HCT116 (cell line): ENCODE measurements around the gene PPDPF. TPM values are rescaled to one million over a fixed set of nuclear protein-coding genes. Genes with fewer than 3 reads are reported as not detected.
A peak's percentile ranks its signal among the peaks of the same experiment; 100 is the strongest.

Source experiments
- ATAC-seq: fragments of 200-7000 bp; cut with Tn5 transposase; 2 replicates; pipeline ENCODE4 v1.9.1; 2020; ENCODE audit warnings: mild to moderate bottlenecking, moderate library complexity
- BruUV-seq: library from RNA; stranded (reverse); fragments of 400-500 nt; replicated peaks from 2 replicates; lab custom pipeline; 2021; lab: Mats Ljungman, UMichigan
- CTCF ChIA-PET: fragments of 300-600 bp; sonication (Branson Sonifier 250); formaldehyde crosslinking; loops from one replicate; lab custom pipeline; 2021; ENCODE audit warnings: antibody characterized with exemption; lab: Charles Lee
- POLR2A ChIA-PET: fragments of 300-600, 350-600 bp; sonication (Branson Sonifier 250); formaldehyde crosslinking; loops from one replicate; lab custom pipeline; 2021; ENCODE audit warnings: antibody characterized with exemption; lab: Charles Lee
- RAD21 ChIA-PET, 2 experiments: fragments of 300-600 bp; sonication (Branson Sonifier 250); formaldehyde crosslinking; loops; one replicate each; lab custom pipeline; 2023; ENCODE audit warnings: low total read pairs in 2 of 2; ENCODE audit not compliant: uncharacterized antibody in 2 of 2, unreplicated experiment in 2 of 2, low non-redundant PET in 1 of 2; lab: Charles Lee
- DNase-seq: peaks from one replicate; pipeline ENCODE4 v3.0.0-alpha.2; 2010; ENCODE audit warnings: low read depth, low spot score
- H2AFZ ChIP-seq: fragments of 200-600 bp; shearing (Covaris generic), sonication (generic); 2 replicates; pipeline ENCODE4 v1.6.1; 2017; ENCODE audit warnings: low read depth, mixed run types, mixed read lengths, antibody characterized with exemption, low read length; ENCODE audit not compliant: poor library complexity, severe bottlenecking
- H3K27ac ChIP-seq: 2 replicates; pipeline ENCODE4 v1.5.1; 2012; ENCODE audit warnings: low read depth, low read length
- H3K27me3 ChIP-seq: fragments of 200-600 bp; sonication (generic); 2 replicates; pipeline ENCODE4 v1.6.1; 2016; ENCODE audit warnings: mixed run types, low read length, mixed read lengths; ENCODE audit not compliant: insufficient read depth
- H3K36me3 ChIP-seq, 2 experiments: fragments of 200-500 bp in 1 of 2; fragments of 200-600 bp in 1 of 2; sonication (Bioruptor generic) in 1 of 2; sonication (generic) in 1 of 2; 2 replicates each; pipeline versions ENCODE4 v1.5.1 to v1.6.1; 2014 to 2016; ENCODE audit warnings: low read length in 2 of 2, inconsistent platforms in 1 of 2, mixed read lengths in 1 of 2, mixed run types in 1 of 2; ENCODE audit not compliant: insufficient read depth in 2 of 2, control insufficient read depth in 1 of 2
- H3K4me1 ChIP-seq, 2 experiments: fragments of 200-600 bp in 1 of 2; sonication (generic) in 1 of 2; 2 replicates each; pipeline versions ENCODE4 v1.5.1 to v1.6.1; 2012 to 2017; ENCODE audit warnings: low read length in 2 of 2, inconsistent platforms in 1 of 2, mild to moderate bottlenecking in 1 of 2, mixed read lengths in 1 of 2, mixed run types in 1 of 2, moderate library complexity in 1 of 2; ENCODE audit not compliant: insufficient read depth in 2 of 2, control insufficient read depth in 1 of 2
- H3K4me2 ChIP-seq: fragments of 200-600 bp; sonication (generic); 2 replicates; pipeline ENCODE4 v1.6.1; 2017; ENCODE audit warnings: mixed run types, low read length, mixed read lengths
- H3K4me3 ChIP-seq, 2 experiments: fragments of 200-600 bp in 1 of 2; sonication (generic) in 1 of 2; replicated peaks in 1 of 2; 2 replicates each; pipeline ENCODE4 v1.5.1; 2011 to 2016; ENCODE audit warnings: low read length in 2 of 2, control low read depth in 1 of 2, low read depth in 1 of 2, mild to moderate bottlenecking in 1 of 2, mixed read lengths in 1 of 2, mixed run types in 1 of 2
- H3K79me2 ChIP-seq: fragments of 200-600 bp; sonication (generic); 2 replicates; pipeline ENCODE4 v1.6.1; 2017; ENCODE audit warnings: mild to moderate bottlenecking, mixed run types, low read length, moderate library complexity, mixed read lengths; ENCODE audit not compliant: insufficient read depth
- H3K9ac ChIP-seq: fragments of 200-600 bp; sonication (generic); 2 replicates; pipeline ENCODE4 v1.6.1; 2016; ENCODE audit warnings: low read length, mixed read lengths
- H3K9me2 ChIP-seq: fragments of 200-600 bp; sonication (generic), shearing (Covaris generic); 2 replicates; pipeline ENCODE4 v1.6.1; 2017; ENCODE audit warnings: mixed run types, mild to moderate bottlenecking, moderate library complexity; ENCODE audit not compliant: insufficient read depth
- H3K9me3 ChIP-seq, 2 experiments: fragments of 200-500 bp in 1 of 2; fragments of 200-600 bp in 1 of 2; sonication (Bioruptor generic) in 1 of 2; sonication (generic) in 1 of 2; 2 replicates each; pipeline ENCODE4 v1.6.1; 2014 to 2017; ENCODE audit warnings: low read length in 2 of 2, mixed read lengths in 2 of 2, inconsistent platforms in 1 of 2, low read depth in 1 of 2, mild to moderate bottlenecking in 1 of 2, mixed run types in 1 of 2, moderate library complexity in 1 of 2; ENCODE audit not compliant: control insufficient read depth in 1 of 2, insufficient read depth in 1 of 2
- H4K20me1 ChIP-seq: fragments of 200-600 bp; sonication (generic), shearing (Covaris generic); 2 replicates; pipeline ENCODE4 v1.6.1; 2017; ENCODE audit warnings: mixed run types, mild to moderate bottlenecking, moderate library complexity; ENCODE audit not compliant: insufficient read depth
- SP1 ChIP-seq: IDR thresholded peaks from 2 replicates; pipeline ENCODE4 v1.6.1; 2012; ENCODE audit warnings: low read depth
- ZBTB33 ChIP-seq: IDR thresholded peaks from 2 replicates; pipeline ENCODE4 v1.6.1; 2011; ENCODE audit warnings: mild to moderate bottlenecking, low read length, moderate library complexity; ENCODE audit not compliant: insufficient replicate concordance; ENCODE audit errors: extremely low read depth
- intact Hi-C: fragments of 100-400 bp; cut with micrococcal nuclease; formaldehyde crosslinking; loops from 2 replicates; pipeline ENCODE4 v1.10.0; 2022
- total RNA-seq: library from RNA; stranded (reverse); gene quantifications from one replicate; pipeline ENCODE4 v1.2.1, GENCODE V29; 2021; ENCODE audit not compliant: unreplicated experiment
- TF ChIP-seq, protein P1 (sequence below), 3 experiments: fragments of 200-600 bp in 1 of 3; sonication (generic) in 1 of 3; IDR thresholded peaks in 2 of 3; conservative IDR thresholded peaks in 1 of 3; 2 replicates each; pipeline ENCODE4 v1.5.1; 2012 to 2017; ENCODE audit warnings: low read depth in 2 of 3, low read length in 2 of 3, antibody characterized with exemption in 1 of 3, borderline replicate concordance in 1 of 3, control low read depth in 1 of 3, mild to moderate bottlenecking in 1 of 3, mixed read lengths in 1 of 3, mixed run types in 1 of 3, moderate library complexity in 1 of 3; ENCODE audit not compliant: insufficient read depth in 1 of 3

Gene PPDPF
- total RNA-seq, 1 experiment from 2014 or later: 346 TPM

DNA sequence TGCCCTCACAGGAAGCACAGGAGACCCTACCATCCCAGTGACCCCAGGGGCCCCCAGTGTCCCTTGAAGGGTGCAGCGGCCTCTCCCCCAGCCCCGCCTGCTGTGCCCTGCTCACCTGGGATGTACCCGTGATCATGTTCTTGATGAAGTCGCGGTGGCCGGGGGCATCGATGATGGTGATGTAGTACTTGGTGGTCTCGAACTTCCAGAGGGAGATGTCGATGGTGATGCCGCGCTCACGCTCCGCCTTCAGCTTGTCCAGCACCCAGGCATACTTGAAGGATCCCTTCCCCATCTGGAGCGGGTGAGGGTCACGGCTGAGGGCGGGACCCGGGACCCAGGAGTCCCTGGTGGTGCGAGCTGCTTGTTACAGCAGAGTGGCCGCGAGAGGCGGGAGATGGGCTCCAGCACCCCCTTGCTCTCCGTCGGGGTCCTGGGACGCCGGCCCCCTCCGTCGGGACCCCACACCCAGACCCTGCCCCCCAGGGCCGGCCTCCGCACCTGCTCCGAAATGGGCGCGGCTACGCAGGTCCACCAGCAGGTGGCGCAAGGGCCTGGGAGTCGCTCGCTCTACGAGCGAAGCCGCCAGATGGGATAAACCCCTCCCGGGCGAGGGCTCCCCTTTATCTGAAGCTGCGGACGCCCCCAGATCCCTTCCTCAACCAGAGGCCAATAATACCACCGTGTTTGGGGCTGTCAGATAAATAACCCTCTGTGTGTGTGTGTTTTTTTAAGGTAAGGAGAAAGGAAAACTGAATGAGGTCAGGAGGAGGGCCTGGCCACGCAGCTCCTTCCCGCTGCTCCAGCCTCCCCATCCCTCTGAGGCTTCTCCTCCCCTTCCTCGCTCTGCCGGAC lies 24.6 kb upstream of the PPDPF start:
- Histone ChIP-seq H3K79me2 (peaks cover 50% of the 10 kb centered on the region), H3K4me1 (peaks cover 17 to 32% of the 10 kb centered on the region in 2 experiments), H3K9me3 (no peaks in the 10 kb centered on the region), H3K27me3 (no peaks in the 10 kb centered on the region), H3K4me2 (peak overlapping the region; percentile 95), H4K20me1 (no peaks in the 10 kb centered on the region)
- POLR2A ChIA-PET: interaction anchor here (1.7 kb wide), 1 partner anchor 25 kb away, joined by 10 read pairs; the partner anchor contains the start of gene PPDPF
- DNase-seq: no peak
- TF ChIP-seq ZBTB33 (no peak), SP1 (no peak)
- TF ChIP-seq, protein P1, sequence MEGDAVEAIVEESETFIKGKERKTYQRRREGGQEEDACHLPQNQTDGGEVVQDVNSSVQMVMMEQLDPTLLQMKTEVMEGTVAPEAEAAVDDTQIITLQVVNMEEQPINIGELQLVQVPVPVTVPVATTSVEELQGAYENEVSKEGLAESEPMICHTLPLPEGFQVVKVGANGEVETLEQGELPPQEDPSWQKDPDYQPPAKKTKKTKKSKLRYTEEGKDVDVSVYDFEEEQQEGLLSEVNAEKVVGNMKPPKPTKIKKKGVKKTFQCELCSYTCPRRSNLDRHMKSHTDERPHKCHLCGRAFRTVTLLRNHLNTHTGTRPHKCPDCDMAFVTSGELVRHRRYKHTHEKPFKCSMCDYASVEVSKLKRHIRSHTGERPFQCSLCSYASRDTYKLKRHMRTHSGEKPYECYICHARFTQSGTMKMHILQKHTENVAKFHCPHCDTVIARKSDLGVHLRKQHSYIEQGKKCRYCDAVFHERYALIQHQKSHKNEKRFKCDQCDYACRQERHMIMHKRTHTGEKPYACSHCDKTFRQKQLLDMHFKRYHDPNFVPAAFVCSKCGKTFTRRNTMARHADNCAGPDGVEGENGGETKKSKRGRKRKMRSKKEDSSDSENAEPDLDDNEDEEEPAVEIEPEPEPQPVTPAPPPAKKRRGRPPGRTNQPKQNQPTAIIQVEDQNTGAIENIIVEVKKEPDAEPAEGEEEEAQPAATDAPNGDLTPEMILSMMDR (IDR thresholded peaks at IDR 0.05 in 2 of 3, conservative IDR thresholded peaks at IDR 0.05 in 1 of 3; ENCODE audit: borderline replicate concordance in 1 of 3, insufficient read depth in 1 of 3, low read depth in 2 of 3, low read length in 2 of 3): peak in 2 of 3 experiments; percentile 84 to 90; a peak in 4 of 6 replicates
- TF ChIP-seq, all 23 proteins: peak for 1
- intact Hi-C loops: no loop called here
- H3K9me2 ChIP-seq: no peaks in the 10 kb centered on the region
- ChIA-PET CTCF (interaction anchor here (0.6 to 1.2 kb wide), 4 partner anchors 22 to 543 kb away, joined by 3 to 5 read pairs (median 4); partner anchors contain the start of gene PPDPF), RAD21 (interaction anchor here in 1 of 2 experiments (0.7 kb wide), 1 partner anchor 477 kb away, joined by 4 read pairs; no protein-coding TSS in a partner anchor)
- ATAC-seq: peak; percentile 44
- H2AFZ ChIP-seq: no peak overlapping the region
- no TSS peak for BruUV-seq
- H3K27ac ChIP-seq: peak overlapping the region; percentile 77
- H3K4me3 ChIP-seq: no peak overlapping the region
- H3K36me3 ChIP-seq: peaks cover 35 to 61% of the 10 kb centered on the region in 2 experiments
- H3K9ac ChIP-seq: peak overlapping the region; percentile 78; the same call in 1 of the 2 replicates
